Fibroblast of lung (primary cell): ENCODE data around the gene MPDU1. TPM values are rescaled to one million over a fixed set of nuclear protein-coding genes. Genes with fewer than 3 reads are reported as not detected.

ENCODE experiments used
- DNase-seq, 2 donors: peaks; one replicate each; pipeline versions ENCODE4 v3.0.0 to v3.0.0-alpha.2; 2010; ENCODE audit warnings: low read depth in 2 of 2
- H2AFZ ChIP-seq: 2 replicates; pipeline ENCODE4 v1.5.1; 2012; ENCODE audit warnings: low read length, control low read depth, inconsistent platforms
- H3K27ac ChIP-seq: 2 replicates; pipeline ENCODE4 v1.5.1; 2011; ENCODE audit warnings: low read length, control low read depth; ENCODE audit not compliant: insufficient read depth
- H3K27me3 ChIP-seq: 2 replicates; pipeline ENCODE4 v1.5.1; 2011; ENCODE audit warnings: mild to moderate bottlenecking, low read length; ENCODE audit not compliant: control insufficient read depth, insufficient read depth
- H3K36me3 ChIP-seq: 2 replicates; pipeline ENCODE4 v1.5.1; 2011; ENCODE audit warnings: low read length; ENCODE audit not compliant: control insufficient read depth, insufficient read depth
- H3K4me1 ChIP-seq: 2 replicates; pipeline ENCODE4 v1.5.1; 2011; ENCODE audit warnings: low read length; ENCODE audit not compliant: control insufficient read depth, insufficient read depth; ENCODE audit errors: extremely low read depth
- H3K4me2 ChIP-seq: 2 replicates; pipeline ENCODE4 v1.5.1; 2011; ENCODE audit warnings: low read length, control low read depth; ENCODE audit not compliant: insufficient read depth; ENCODE audit errors: extremely low read depth
- H3K4me3 ChIP-seq, 4 experiments: fragments of 200-600 bp in 1 of 4; sonication (generic) in 1 of 4; replicated peaks in 1 of 4; 2 replicates each; pipeline ENCODE4 v1.5.1; 2011 to 2016; ENCODE audit warnings: low read length in 4 of 4, low read depth in 3 of 4, mild to moderate bottlenecking in 3 of 4, control low read depth in 2 of 4, inconsistent platforms in 1 of 4, mixed read lengths in 1 of 4; ENCODE audit not compliant: insufficient read depth in 1 of 4; ENCODE audit errors: control extremely low read depth in 1 of 4
- H3K79me2 ChIP-seq: 2 replicates; pipeline ENCODE4 v1.5.1; 2012; ENCODE audit warnings: mild to moderate bottlenecking, low read length, inconsistent platforms; ENCODE audit not compliant: control insufficient read depth, insufficient read depth
- H3K9ac ChIP-seq: 2 replicates; pipeline ENCODE4 v1.5.1; 2011; ENCODE audit warnings: mild to moderate bottlenecking, low read length, control low read depth; ENCODE audit not compliant: insufficient read depth
- H3K9me3 ChIP-seq: 2 replicates; pipeline ENCODE4 v1.5.1; 2012; ENCODE audit warnings: low read depth, low read length; ENCODE audit not compliant: control insufficient read depth, insufficient read depth
- H4K20me1 ChIP-seq: 2 replicates; pipeline ENCODE4 v1.5.1; 2011; ENCODE audit warnings: low read length; ENCODE audit not compliant: control insufficient read depth, insufficient read depth; ENCODE audit errors: extremely low read depth
- CTCF ChIP-seq, 2 donors: IDR thresholded peaks in 1 of 2; conservative IDR thresholded peaks in 1 of 2; 1 replicate in 1 of 2; 2 replicates in 1 of 2; pipeline ENCODE4 v1.5.1; 2011 to 2012; ENCODE audit warnings: low read length in 2 of 2, control low read depth in 1 of 2, inconsistent platforms in 1 of 2, low read depth in 1 of 2, mild to moderate bottlenecking in 1 of 2
- EZH2 ChIP-seq: IDR thresholded peaks from 2 replicates; pipeline ENCODE4 v1.5.1; 2012; ENCODE audit warnings: low read length, control low read depth, mild to moderate bottlenecking; ENCODE audit errors: missing control alignments
- polyA plus RNA-seq, 2 donors: library from polyadenylated mRNA; depleted of rRNA in 1 of 2; stranded (reverse) in 1 of 2; unstranded in 1 of 2; fragments of >200 nt; gene quantifications; 2 replicates each; pipeline ENCODE4 v1.2.1, GENCODE V29; 2011 to 2012; ENCODE audit warnings: missing spikeins in 1 of 2
- total RNA-seq: library from RNA; depleted of rRNA; stranded (reverse); fragments of >200 nt; gene quantifications from 2 replicates; pipeline ENCODE4 v1.2.1, GENCODE V29; 2014

MPDU1 gene
- total and polyA plus RNA-seq, 2 donors (not counting 1 experiment from before 2014, with no cell fraction given), result 51.9 to 107 TPM

GRCh38 chr17:7575959-7576358 lies 7.7 kb upstream of the MPDU1 start:
- no peaks in the 10 kb centered on the region for H3K9me3 ChIP-seq
- DNase-seq, result no peak
- H3K4me3 ChIP-seq, result peak overlapping the region in 1 of 4 experiments; percentile 99
- H4K20me1 ChIP-seq, result peaks cover 14% of the 10 kb centered on the region
- peaks cover 52% of the 10 kb centered on the region for H3K36me3 ChIP-seq
- peaks cover 70% of the 10 kb centered on the region for H3K79me2 ChIP-seq
- no peak overlapping the region for H3K4me2 ChIP-seq
- peaks cover 41% of the 10 kb centered on the region for H3K4me1 ChIP-seq
- H3K9ac ChIP-seq, result no peak overlapping the region
- no peaks in the 10 kb centered on the region for H3K27me3 ChIP-seq
- H2AFZ ChIP-seq, result no peak overlapping the region
- no peak overlapping the region for H3K27ac ChIP-seq
- TF ChIP-seq EZH2 (no peak), CTCF (conservative IDR thresholded peaks at IDR 0.05 in 1 of 2, IDR thresholded peaks at IDR 0.05 in 1 of 2; ENCODE audit: low read depth in 1 of 2, low read length in 2 of 2) (no peak)

GRCh38 chr17:7576432-7576937 lies 7.2 kb upstream of the MPDU1 start:
- H3K4me1 ChIP-seq, result peaks cover 42% of the 10 kb centered on the region
- H3K4me3 ChIP-seq, result no peak overlapping the region
- peak overlapping the region; percentile 4 for H3K4me2 ChIP-seq
- H4K20me1 ChIP-seq, result peaks cover 14% of the 10 kb centered on the region
- H3K36me3 ChIP-seq, result peaks cover 47% of the 10 kb centered on the region
- peaks cover 74% of the 10 kb centered on the region for H3K79me2 ChIP-seq
- H3K9ac ChIP-seq, result no peak overlapping the region
- H2AFZ ChIP-seq, result no peak overlapping the region
- no peaks in the 10 kb centered on the region for H3K27me3 ChIP-seq
- no peaks in the 10 kb centered on the region for H3K9me3 ChIP-seq
- no peak overlapping the region for H3K27ac ChIP-seq
- TF ChIP-seq CTCF (conservative IDR thresholded peaks at IDR 0.05 in 1 of 2, IDR thresholded peaks at IDR 0.05 in 1 of 2; ENCODE audit: low read depth in 1 of 2, low read length in 2 of 2), result no peak
- TF ChIP-seq EZH2, result no peak
- no peak for DNase-seq

GRCh38 chr17:7577327-7578199 lies 6.1 kb upstream of the MPDU1 start:
- no peak overlapping the region for H3K9ac ChIP-seq
- no peak overlapping the region for H3K4me3 ChIP-seq
- peaks cover 14% of the 10 kb centered on the region for H4K20me1 ChIP-seq
- no peak overlapping the region for H2AFZ ChIP-seq
- peaks cover 42% of the 10 kb centered on the region for H3K4me1 ChIP-seq
- no peak for TF ChIP-seq EZH2
- TF ChIP-seq CTCF (conservative IDR thresholded peaks at IDR 0.05 in 1 of 2, IDR thresholded peaks at IDR 0.05 in 1 of 2; ENCODE audit: low read depth in 1 of 2, low read length in 2 of 2), result no peak
- peak overlapping the region; percentile 49 for H3K4me2 ChIP-seq
- peaks cover 47% of the 10 kb centered on the region for H3K36me3 ChIP-seq
- peaks cover 75% of the 10 kb centered on the region for H3K79me2 ChIP-seq
- DNase-seq, result no peak
- H3K27me3 ChIP-seq, result no peaks in the 10 kb centered on the region
- peak overlapping the region; percentile 16 for H3K27ac ChIP-seq
- H3K9me3 ChIP-seq, result no peaks in the 10 kb centered on the region
